Ishikawa (cell line): ENCODE data around the gene PRKAR2B.

ENCODE experiments used
- TAF1 ChIP-seq: IDR thresholded peaks from 2 replicates; pipeline ENCODE4 v1.6.1; 2012; ENCODE audit warnings: low read depth, mild to moderate bottlenecking
- YY1 ChIP-seq: IDR thresholded peaks from 2 replicates; pipeline ENCODE4 v1.6.1; 2012; ENCODE audit warnings: low read depth
- TF ChIP-seq, protein P1 (sequence below): IDR thresholded peaks from 2 replicates; pipeline ENCODE4 v1.6.1; 2012; ENCODE audit warnings: low read depth, mild to moderate bottlenecking
- TF ChIP-seq, protein P2 (sequence below): IDR thresholded peaks from 2 replicates; pipeline ENCODE4 v1.6.1; 2012

DNA sequence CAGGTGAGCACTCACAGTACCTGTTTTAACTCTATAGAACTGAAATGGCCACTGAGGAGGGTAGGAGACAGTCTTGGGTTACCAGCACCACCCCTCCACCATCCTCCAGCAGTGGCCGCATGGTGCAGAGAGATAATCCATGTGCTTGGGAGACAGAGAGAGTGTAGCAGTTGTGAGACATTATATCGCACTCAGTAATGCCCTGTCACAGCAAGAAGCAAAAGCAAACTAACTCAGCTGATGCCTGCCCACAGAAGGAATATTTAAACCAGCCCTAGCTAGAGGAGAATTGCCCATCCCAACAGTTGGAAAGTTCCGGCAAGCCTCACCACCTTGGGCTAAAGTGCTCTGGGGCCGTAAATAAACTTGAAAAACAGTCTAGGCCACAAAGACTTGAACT, 65.5 kb downstream of the PRKAR2B start:
- TF ChIP-seq TAF1, result no peak
- TF ChIP-seq, protein P1, sequence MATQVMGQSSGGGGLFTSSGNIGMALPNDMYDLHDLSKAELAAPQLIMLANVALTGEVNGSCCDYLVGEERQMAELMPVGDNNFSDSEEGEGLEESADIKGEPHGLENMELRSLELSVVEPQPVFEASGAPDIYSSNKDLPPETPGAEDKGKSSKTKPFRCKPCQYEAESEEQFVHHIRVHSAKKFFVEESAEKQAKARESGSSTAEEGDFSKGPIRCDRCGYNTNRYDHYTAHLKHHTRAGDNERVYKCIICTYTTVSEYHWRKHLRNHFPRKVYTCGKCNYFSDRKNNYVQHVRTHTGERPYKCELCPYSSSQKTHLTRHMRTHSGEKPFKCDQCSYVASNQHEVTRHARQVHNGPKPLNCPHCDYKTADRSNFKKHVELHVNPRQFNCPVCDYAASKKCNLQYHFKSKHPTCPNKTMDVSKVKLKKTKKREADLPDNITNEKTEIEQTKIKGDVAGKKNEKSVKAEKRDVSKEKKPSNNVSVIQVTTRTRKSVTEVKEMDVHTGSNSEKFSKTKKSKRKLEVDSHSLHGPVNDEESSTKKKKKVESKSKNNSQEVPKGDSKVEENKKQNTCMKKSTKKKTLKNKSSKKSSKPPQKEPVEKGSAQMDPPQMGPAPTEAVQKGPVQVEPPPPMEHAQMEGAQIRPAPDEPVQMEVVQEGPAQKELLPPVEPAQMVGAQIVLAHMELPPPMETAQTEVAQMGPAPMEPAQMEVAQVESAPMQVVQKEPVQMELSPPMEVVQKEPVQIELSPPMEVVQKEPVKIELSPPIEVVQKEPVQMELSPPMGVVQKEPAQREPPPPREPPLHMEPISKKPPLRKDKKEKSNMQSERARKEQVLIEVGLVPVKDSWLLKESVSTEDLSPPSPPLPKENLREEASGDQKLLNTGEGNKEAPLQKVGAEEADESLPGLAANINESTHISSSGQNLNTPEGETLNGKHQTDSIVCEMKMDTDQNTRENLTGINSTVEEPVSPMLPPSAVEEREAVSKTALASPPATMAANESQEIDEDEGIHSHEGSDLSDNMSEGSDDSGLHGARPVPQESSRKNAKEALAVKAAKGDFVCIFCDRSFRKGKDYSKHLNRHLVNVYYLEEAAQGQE, result no peak
- no peak for TF ChIP-seq YY1
- TF ChIP-seq, protein P2, sequence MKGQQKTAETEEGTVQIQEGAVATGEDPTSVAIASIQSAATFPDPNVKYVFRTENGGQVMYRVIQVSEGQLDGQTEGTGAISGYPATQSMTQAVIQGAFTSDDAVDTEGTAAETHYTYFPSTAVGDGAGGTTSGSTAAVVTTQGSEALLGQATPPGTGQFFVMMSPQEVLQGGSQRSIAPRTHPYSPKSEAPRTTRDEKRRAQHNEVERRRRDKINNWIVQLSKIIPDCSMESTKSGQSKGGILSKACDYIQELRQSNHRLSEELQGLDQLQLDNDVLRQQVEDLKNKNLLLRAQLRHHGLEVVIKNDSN, result no peak
